Nephron progenitor cell (in vitro differentiated cells): ENCODE measurements around the gene WSCD2.
"Not testable (repeated sequence)": the region's sequence is repeated elsewhere in the genome, so short reads cannot be mapped to it uniquely, and the experiment has no call there.

Source experiments
- DNase-seq: peaks from one replicate; pipeline ENCODE4 v3.0.0; 2021
- H3K27ac Mint-ChIP-seq: 2 replicates; pipeline ENCODE4 v1.8.0; 2021; ENCODE audit warnings: mild to moderate bottlenecking, moderate library complexity, mixed read lengths
- H3K27me3 Mint-ChIP-seq: 2 replicates; pipeline ENCODE4 v1.8.0; 2021; ENCODE audit warnings: mild to moderate bottlenecking, low read depth, mixed read lengths; ENCODE audit not compliant: poor library complexity
- H3K36me3 Mint-ChIP-seq: 2 replicates; pipeline ENCODE4 v1.8.0; 2021; ENCODE audit warnings: low read depth, mixed read lengths
- H3K4me1 Mint-ChIP-seq: 2 replicates; pipeline ENCODE4 v1.8.0; 2021; ENCODE audit warnings: mixed read lengths
- H3K4me3 Mint-ChIP-seq: 2 replicates; pipeline ENCODE4 v1.8.0; 2021; ENCODE audit warnings: mild to moderate bottlenecking, moderate library complexity, mixed read lengths
- H3K9me3 Mint-ChIP-seq: 2 replicates; pipeline ENCODE4 v1.8.0; 2021; ENCODE audit warnings: mild to moderate bottlenecking, moderate library complexity, mixed read lengths
- TF ChIP-seq, protein P1 (sequence below): fragments of 200-600 bp; sonication (generic); IDR thresholded peaks from 2 replicates; pipeline ENCODE4 v1.5.0; 2021; ENCODE audit warnings: antibody characterized with exemption

Gene WSCD2

DNA sequence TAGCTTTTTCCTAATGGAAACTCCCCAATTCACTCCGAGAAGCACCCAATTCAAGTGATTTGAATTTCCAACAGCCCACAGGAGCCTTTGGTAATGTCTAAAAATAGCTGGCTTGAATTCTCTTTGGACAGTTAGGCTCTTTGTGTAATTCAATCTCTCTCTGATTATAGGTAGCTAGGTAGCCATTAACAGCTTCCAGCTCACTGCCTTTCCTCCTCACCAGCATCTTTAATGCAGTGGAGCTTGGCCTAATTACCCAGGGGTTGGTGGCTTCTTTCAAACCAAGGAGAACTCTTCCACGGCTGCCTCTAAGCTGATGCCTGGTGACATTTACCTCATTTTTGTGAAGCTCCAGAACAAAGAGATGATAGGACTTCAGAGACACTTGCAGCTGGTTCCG lies 86.4 kb downstream of the WSCD2 start:
- Mint-ChIP-seq H3K36me3 (no peaks in the 10 kb centered on the region), H3K27ac (no peak overlapping the region), H3K9me3 (no peaks in the 10 kb centered on the region), H3K4me1 (no peaks in the 10 kb centered on the region), H3K4me3 (no peak overlapping the region), H3K27me3 (peaks cover 27% of the 10 kb centered on the region)
- TF ChIP-seq, protein P1, sequence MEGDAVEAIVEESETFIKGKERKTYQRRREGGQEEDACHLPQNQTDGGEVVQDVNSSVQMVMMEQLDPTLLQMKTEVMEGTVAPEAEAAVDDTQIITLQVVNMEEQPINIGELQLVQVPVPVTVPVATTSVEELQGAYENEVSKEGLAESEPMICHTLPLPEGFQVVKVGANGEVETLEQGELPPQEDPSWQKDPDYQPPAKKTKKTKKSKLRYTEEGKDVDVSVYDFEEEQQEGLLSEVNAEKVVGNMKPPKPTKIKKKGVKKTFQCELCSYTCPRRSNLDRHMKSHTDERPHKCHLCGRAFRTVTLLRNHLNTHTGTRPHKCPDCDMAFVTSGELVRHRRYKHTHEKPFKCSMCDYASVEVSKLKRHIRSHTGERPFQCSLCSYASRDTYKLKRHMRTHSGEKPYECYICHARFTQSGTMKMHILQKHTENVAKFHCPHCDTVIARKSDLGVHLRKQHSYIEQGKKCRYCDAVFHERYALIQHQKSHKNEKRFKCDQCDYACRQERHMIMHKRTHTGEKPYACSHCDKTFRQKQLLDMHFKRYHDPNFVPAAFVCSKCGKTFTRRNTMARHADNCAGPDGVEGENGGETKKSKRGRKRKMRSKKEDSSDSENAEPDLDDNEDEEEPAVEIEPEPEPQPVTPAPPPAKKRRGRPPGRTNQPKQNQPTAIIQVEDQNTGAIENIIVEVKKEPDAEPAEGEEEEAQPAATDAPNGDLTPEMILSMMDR = no peak
- no peak for DNase-seq

DNA sequence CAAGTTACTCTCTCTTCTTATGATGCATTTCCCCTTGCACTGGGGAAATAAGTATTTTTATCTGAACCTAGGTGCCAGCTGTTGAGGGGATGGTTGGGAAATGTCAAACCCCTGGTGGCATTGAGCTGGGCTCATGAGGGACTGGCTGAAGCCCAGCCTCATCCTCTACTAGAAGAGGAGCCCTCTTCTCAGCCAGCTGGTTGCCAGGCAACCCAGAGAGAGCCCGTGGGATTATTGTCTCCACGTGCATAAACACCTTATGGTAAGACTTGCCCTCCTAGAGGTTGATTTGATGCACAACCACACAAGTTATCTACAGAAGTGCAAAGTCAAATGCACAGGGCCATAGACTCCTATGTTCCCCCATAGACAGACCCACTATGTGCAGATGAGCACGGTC lies 89.8 kb downstream of the WSCD2 start:
- no peaks in the 10 kb centered on the region for H3K4me1 Mint-ChIP-seq
- H3K9me3 Mint-ChIP-seq = no peaks in the 10 kb centered on the region
- DNase-seq = no peak
- H3K4me3 Mint-ChIP-seq = no peak overlapping the region
- no peak overlapping the region for H3K27ac Mint-ChIP-seq
- TF ChIP-seq, protein P1 = no peak
- H3K27me3 Mint-ChIP-seq = peaks cover 18% of the 10 kb centered on the region
- H3K36me3 Mint-ChIP-seq = no peaks in the 10 kb centered on the region

DNA sequence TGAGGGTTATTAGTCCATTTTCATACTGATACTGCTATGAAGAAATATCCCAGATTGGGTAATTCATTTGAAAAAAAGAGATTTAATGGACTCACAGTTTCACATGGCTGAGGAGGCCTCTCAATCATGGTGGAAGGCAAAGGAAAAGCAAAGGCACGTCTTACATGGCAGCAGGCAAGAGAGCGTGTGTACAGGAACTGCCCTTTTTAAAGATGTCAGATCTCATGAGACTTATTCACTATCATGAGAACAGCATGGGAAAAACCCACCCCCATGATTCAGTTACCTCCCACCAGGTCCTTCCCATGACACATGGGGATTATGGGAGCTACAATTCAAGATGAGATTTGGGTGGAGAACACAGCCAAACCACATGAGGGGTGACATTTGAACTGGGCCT lies 96.0 kb downstream of the WSCD2 start:
- not testable (repeated sequence) for H3K4me1 Mint-ChIP-seq, H3K27ac Mint-ChIP-seq, DNase-seq, H3K4me3 Mint-ChIP-seq, H3K36me3 Mint-ChIP-seq, H3K9me3 Mint-ChIP-seq, H3K27me3 Mint-ChIP-seq

DNA sequence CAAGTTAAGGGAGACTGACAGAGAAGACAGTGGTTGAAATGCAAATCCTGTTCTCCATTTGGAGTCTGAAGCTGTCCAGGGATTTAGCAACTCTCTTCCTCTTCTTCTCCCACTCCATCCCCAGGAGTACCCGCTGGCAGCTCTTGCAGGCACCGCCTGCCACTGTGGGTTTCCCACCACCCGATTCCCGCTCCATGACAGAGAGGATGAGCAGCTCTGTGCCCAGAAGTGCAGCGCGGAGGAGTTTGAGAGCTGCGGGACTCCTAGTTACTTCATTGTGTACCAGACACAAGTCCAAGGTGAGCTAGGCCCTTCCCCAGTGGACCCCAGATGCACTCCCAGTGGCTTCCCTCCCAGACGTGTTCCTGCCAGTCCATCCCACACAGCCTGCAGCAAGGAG lies 97.8 kb downstream of the WSCD2 start:
- Mint-ChIP-seq H3K9me3 (no peaks in the 10 kb centered on the region), H3K27me3 (peaks cover 10% of the 10 kb centered on the region), H3K36me3 (no peaks in the 10 kb centered on the region), H3K27ac (no peak overlapping the region), H3K4me3 (no peak overlapping the region), H3K4me1 (no peaks in the 10 kb centered on the region)
- DNase-seq = no peak
- TF ChIP-seq, protein P1 = no peak

DNA sequence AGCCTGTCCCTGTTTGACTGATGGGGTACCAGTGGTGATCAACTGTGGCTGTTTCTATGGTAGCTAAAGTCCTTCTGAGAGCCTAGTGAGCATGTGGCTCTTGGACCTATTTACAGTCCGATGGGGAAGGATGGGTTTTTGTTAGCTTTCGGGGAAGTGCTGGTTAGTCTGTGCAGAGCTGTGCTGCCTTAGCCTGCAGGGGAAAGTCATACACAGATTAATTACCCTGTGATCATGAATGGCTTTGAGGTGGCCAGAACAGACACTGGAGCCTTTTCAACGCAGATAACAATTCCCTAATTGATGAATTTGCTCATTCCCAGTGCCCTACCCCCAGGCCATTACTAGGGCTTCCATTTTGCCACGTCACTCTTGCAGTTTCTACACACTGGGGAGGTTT lies 99.7 kb downstream of the WSCD2 start:
- Mint-ChIP-seq H3K4me3 (no peak overlapping the region), H3K27ac (no peak overlapping the region), H3K36me3 (no peaks in the 10 kb centered on the region), H3K9me3 (no peaks in the 10 kb centered on the region), H3K4me1 (no peaks in the 10 kb centered on the region), H3K27me3 (peaks cover 13% of the 10 kb centered on the region)
- TF ChIP-seq, protein P1 = no peak
- no peak for DNase-seq

DNA sequence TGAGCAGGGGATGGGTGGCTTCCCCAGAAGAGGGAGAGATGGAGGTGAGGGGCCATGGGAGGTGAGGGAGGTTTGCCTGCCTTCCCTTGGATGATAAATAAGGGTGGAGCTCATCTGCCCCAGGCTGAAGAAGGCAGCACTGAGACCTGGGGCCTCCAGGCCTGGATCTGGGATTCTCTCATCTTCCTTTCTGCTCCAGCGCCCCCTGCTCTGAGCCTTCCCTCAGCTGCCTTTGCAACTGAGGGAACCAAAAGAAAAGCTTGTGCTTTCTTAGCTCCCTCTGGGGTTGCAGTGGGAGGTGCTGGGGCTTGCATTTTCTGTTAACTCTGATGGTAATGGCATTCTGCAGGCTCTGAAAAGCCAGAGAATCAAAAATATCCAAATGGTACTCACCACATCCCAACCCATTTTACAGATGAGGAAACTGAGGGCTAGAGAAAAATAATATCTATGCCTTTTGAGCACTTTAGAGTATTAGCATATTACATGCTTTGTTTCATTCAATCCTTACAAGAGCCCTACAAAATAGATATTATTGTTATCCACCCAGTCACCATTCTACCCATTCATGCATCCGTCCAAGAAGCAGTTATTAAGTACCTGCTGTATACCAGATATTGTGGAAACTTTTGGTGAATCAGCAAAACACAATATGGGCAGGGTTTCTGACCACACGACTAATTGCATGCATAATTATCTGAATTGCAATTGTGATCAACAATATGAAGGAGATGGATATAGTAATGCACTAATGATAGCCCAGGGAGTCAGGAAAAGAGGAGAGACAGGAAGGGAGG lies 102.2 kb downstream of the WSCD2 start:
- no peaks in the 10 kb centered on the region for H3K4me1 Mint-ChIP-seq
- no peaks in the 10 kb centered on the region for H3K9me3 Mint-ChIP-seq
- TF ChIP-seq, protein P1 = no peak
- H3K27me3 Mint-ChIP-seq = peaks cover 30% of the 10 kb centered on the region
- no peaks in the 10 kb centered on the region for H3K36me3 Mint-ChIP-seq
- no peak overlapping the region for H3K4me3 Mint-ChIP-seq
- DNase-seq = no peak
- H3K27ac Mint-ChIP-seq = no peak overlapping the region
